Prostate gland (tissue), 2 donors: ENCODE data around the gene KCNK2. TPM values are rescaled to one million over a fixed set of nuclear protein-coding genes. Genes with fewer than 3 reads are reported as not detected.

Experiments used
- DNase-seq: peaks from one replicate; pipeline ENCODE4 v3.0.0-alpha.2; 2019; ENCODE audit warnings: low spot score
- H3K27ac ChIP-seq, 2 donors: fragments of 200-600 bp; sonication (generic); 2 replicates each; pipeline ENCODE4 v1.5.1; 2017 to 2019
- H3K27me3 ChIP-seq: fragments of 200-600 bp; sonication (generic); replicated peaks from 2 replicates; pipeline ENCODE4 v1.5.1; 2019; ENCODE audit not compliant: insufficient read depth
- H3K36me3 ChIP-seq, 2 donors: fragments of 200-600 bp; sonication (generic); 1 replicate in 1 of 2; 2 replicates in 1 of 2; pipeline versions ENCODE4 v1.5.1 to v1.8.1; 2017 to 2019
- H3K4me1 ChIP-seq: fragments of 200-600 bp; sonication (generic); replicated peaks from 2 replicates; pipeline ENCODE4 v1.5.1; 2019
- H3K4me3 ChIP-seq, 2 donors: fragments of 200-600 bp; sonication (generic); 2 replicates each; pipeline ENCODE4 v1.5.1; 2017 to 2019
- H3K9me3 ChIP-seq: fragments of 200-600 bp; sonication (generic); 2 replicates; pipeline ENCODE4 v1.5.1; 2017
- CTCF ChIP-seq, 4 experiments: fragments of 200-600 bp in 2 of 4; fragments of 450-650 bp in 2 of 4; sonication (generic) in 2 of 4; IDR thresholded peaks; 1 replicate in 3 of 4; 2 replicates in 1 of 4; pipeline ENCODE4 v1.5.1; 2016 to 2019; ENCODE audit warnings: antibody characterized with exemption in 4 of 4, mild to moderate bottlenecking in 2 of 4, moderate library complexity in 2 of 4
- POLR2A ChIP-seq: fragments of 450-650 bp; IDR thresholded peaks from one replicate; pipeline ENCODE4 v1.6.1; 2016; ENCODE audit warnings: antibody characterized with exemption, mild to moderate bottlenecking
- POLR2AphosphoS5 ChIP-seq: sonication (generic); formaldehyde crosslinking; IDR thresholded peaks from one replicate; pipeline ENCODE4 v1.6.1; 2017; ENCODE audit warnings: antibody characterized with exemption
- WGBS: methylation state at CpG from one replicate; pipeline ENCODE4 v1.1.5; 2018; 5-methylcytosine and 5-hydroxymethylcytosine counted together
- intact Hi-C: fragments of 100-400 bp; cut with DNase I; formaldehyde crosslinking; loops from one replicate; pipeline ENCODE4 v1.14.2; 2022
- total RNA-seq, 2 donors: library from RNA; depleted of rRNA; stranded (reverse); fragments of >200 nt; gene quantifications; one replicate each; pipeline ENCODE4 v1.1.0, GENCODE V29; 2016

The KCNK2 gene
- total RNA-seq, 2 donors from 2014 or later: 0.09 to 4.3 TPM

- H3K4me3 ChIP-seq: no peak overlapping the region
- no peaks in the 10 kb centered on the region for H3K4me1 ChIP-seq
- intact Hi-C loops: no loop called here
- no peaks in the 10 kb centered on the region for H3K27me3 ChIP-seq
- no peak overlapping the region for H3K27ac ChIP-seq
- H3K36me3 ChIP-seq: no peaks in the 10 kb centered on the region
- no peak for TF ChIP-seq CTCF (IDR thresholded peaks at IDR 0.05)
- TF ChIP-seq POLR2A: no peak
- no peak for TF ChIP-seq POLR2AphosphoS5
- no peak for DNase-seq
- WGBS: 76% methylated on average over 3 of the region's 3 CpGs
- no peaks in the 10 kb centered on the region for H3K9me3 ChIP-seq
These were observed 202.7 kb downstream of the KCNK2 start for GRCh38 chr1:215285013-215285800.
